HL-60 (cell line): ENCODE results near the gene INPP4B.

Experiments used
- GABPA ChIP-seq: IDR thresholded peaks from 2 replicates; pipeline ENCODE4 v1.6.1; 2012; ENCODE audit warnings: low read depth
- POLR2AphosphoS5 ChIP-seq: IDR thresholded peaks from 2 replicates; pipeline ENCODE4 v1.6.1; 2012; ENCODE audit warnings: low read depth
- SPI1 ChIP-seq: IDR thresholded peaks from 2 replicates; pipeline ENCODE4 v1.6.1; 2012; ENCODE audit warnings: low read depth, mild to moderate bottlenecking, borderline replicate concordance
- TF ChIP-seq, protein P1 (sequence below): IDR thresholded peaks from one replicate; pipeline ENCODE4 v1.5.1; 2011; ENCODE audit warnings: low read length, control low read depth, inconsistent platforms; ENCODE audit not compliant: insufficient read depth

DNA sequence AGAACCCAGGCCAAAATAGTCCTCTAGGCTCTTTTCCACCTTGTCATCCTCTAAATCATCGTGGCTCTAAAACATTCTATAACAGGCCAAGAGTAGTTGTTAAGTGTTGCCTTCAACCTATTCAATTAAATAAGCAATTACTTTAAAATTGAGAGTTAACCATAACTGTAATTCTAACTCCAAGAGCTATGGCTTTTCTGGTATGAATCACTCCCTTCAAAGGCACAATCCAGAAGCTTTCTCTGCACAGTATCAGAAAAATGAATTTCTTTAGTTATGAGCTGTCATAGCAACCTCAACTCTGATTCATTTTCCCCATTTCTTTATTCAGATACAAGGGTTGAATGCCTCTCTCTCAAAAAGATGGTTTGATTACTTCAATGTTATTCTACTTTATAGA lies 21.7 kb downstream of the INPP4B start:
- TF ChIP-seq POLR2AphosphoS5: no peak
- TF ChIP-seq SPI1: no peak
- TF ChIP-seq, protein P1, sequence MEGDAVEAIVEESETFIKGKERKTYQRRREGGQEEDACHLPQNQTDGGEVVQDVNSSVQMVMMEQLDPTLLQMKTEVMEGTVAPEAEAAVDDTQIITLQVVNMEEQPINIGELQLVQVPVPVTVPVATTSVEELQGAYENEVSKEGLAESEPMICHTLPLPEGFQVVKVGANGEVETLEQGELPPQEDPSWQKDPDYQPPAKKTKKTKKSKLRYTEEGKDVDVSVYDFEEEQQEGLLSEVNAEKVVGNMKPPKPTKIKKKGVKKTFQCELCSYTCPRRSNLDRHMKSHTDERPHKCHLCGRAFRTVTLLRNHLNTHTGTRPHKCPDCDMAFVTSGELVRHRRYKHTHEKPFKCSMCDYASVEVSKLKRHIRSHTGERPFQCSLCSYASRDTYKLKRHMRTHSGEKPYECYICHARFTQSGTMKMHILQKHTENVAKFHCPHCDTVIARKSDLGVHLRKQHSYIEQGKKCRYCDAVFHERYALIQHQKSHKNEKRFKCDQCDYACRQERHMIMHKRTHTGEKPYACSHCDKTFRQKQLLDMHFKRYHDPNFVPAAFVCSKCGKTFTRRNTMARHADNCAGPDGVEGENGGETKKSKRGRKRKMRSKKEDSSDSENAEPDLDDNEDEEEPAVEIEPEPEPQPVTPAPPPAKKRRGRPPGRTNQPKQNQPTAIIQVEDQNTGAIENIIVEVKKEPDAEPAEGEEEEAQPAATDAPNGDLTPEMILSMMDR: no peak
- no peak for TF ChIP-seq GABPA
